ENCODE results near the gene SLC9A7.
"Not testable (repeated sequence)": the region's sequence is repeated elsewhere in the genome, so short reads cannot be mapped to it uniquely, and the experiment has no call there.

SLC9A7 gene

GRCh38 chrX:46754036-46754435 lies 4.9 kb downstream of the SLC9A7 start:
- no peak for DNase-seq (ENCODE audit: low read depth)

GRCh38 chrX:46750889-46751288 lies 8.0 kb downstream of the SLC9A7 start:
- no peak for DNase-seq (ENCODE audit: low read depth)

- no peak for DNase-seq (ENCODE audit: low read depth)
Measured at GRCh38 chrX:46744009-46744408, 14.9 kb downstream of the SLC9A7 start.

- DNase-seq (ENCODE audit: low read depth): no peak
Measured at GRCh38 chrX:46743046-46743445, 15.9 kb downstream of the SLC9A7 start.

GRCh38 chrX:46739736-46740135 lies 19.2 kb downstream of the SLC9A7 start:
- DNase-seq (ENCODE audit: low read depth): no peak

- peak; percentile 52 for DNase-seq (ENCODE audit: low read depth)
Measured at GRCh38 chrX:46737462-46737861, 21.5 kb downstream of the SLC9A7 start.

GRCh38 chrX:46737041-46737440 lies 21.9 kb downstream of the SLC9A7 start:
- DNase-seq (ENCODE audit: low read depth): no peak

- DNase-seq (ENCODE audit: low read depth): no peak
Measured at GRCh38 chrX:46735622-46736021, 23.3 kb downstream of the SLC9A7 start.

GRCh38 chrX:46733226-46733625 lies 25.7 kb downstream of the SLC9A7 start:
- DNase-seq (ENCODE audit: low read depth): no peak

- DNase-seq (ENCODE audit: low read depth): no peak
Measured at GRCh38 chrX:46730765-46731164, 28.2 kb downstream of the SLC9A7 start.

- DNase-seq (ENCODE audit: low read depth): no peak
Measured at GRCh38 chrX:46727441-46727840, 31.5 kb downstream of the SLC9A7 start.

- DNase-seq (ENCODE audit: low read depth): not testable (repeated sequence)
Measured at GRCh38 chrX:46723569-46723927, 35.4 kb downstream of the SLC9A7 start.

- peak; percentile 56 for DNase-seq (ENCODE audit: low read depth)
Measured at GRCh38 chrX:46722742-46723568, 36.0 kb downstream of the SLC9A7 start.

GRCh38 chrX:46716796-46717195 lies 42.1 kb downstream of the SLC9A7 start:
- no peak for DNase-seq (ENCODE audit: low read depth)

- DNase-seq (ENCODE audit: low read depth): no peak
Measured at GRCh38 chrX:46715997-46716396, 42.9 kb downstream of the SLC9A7 start.

GRCh38 chrX:46715530-46715929 lies 43.4 kb downstream of the SLC9A7 start:
- DNase-seq (ENCODE audit: low read depth): no peak

GRCh38 chrX:46713672-46714490 lies 45.0 kb downstream of the SLC9A7 start:
- DNase-seq (ENCODE audit: low read depth): no peak

- no peak for DNase-seq (ENCODE audit: low read depth)
Measured at GRCh38 chrX:46712764-46713163, 46.2 kb downstream of the SLC9A7 start.

GRCh38 chrX:46710927-46711623 lies 47.8 kb downstream of the SLC9A7 start:
- no peak for DNase-seq (ENCODE audit: low read depth)

GRCh38 chrX:46710425-46710824 lies 48.5 kb downstream of the SLC9A7 start:
- DNase-seq (ENCODE audit: low read depth): peak; percentile 39

GRCh38 chrX:46707274-46707965 lies 51.5 kb downstream of the SLC9A7 start:
- no peak for DNase-seq (ENCODE audit: low read depth)

GRCh38 chrX:46704767-46705386 lies 54.0 kb downstream of the SLC9A7 start:
- peak; percentile 50 for DNase-seq (ENCODE audit: low read depth)
